SH-SY5Y (cell line): Measurements from ENCODE around the gene TRIM24.

Experiments
- GATA2 ChIP-seq: IDR thresholded peaks from 2 replicates; pipeline ENCODE4 v1.6.1; 2011; ENCODE audit warnings: mild to moderate bottlenecking, low read depth, low read length
- GATA3 ChIP-seq: IDR thresholded peaks from 2 replicates; pipeline ENCODE4 v1.6.1; 2011; ENCODE audit warnings: low read depth, mild to moderate bottlenecking, low read length, moderate library complexity

Gene TRIM24

GRCh38 chr7:138607216-138608126 is 147.4 kb downstream of the TRIM24 start:
- no peak for TF ChIP-seq GATA2
- TF ChIP-seq GATA3, result no peak

DNA sequence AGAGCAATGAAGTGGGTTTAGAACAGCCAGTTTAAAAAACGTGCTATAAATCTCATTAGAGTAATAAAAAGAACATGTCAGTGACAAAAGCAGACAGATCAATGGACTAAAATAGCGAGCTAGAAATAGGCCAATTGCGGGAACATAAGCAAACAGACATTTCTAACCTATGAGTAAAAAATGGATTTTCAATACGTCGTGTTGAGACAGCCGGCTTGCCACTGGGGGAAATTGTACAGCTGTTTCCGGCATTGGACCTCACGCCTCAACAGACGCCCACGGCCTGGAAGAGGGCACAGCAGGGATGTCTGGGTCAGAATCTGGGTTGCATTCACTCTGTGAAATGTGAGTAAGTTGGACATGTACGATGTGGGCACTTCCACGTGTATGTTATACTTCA is 148.2 kb downstream of the TRIM24 start:
- TF ChIP-seq GATA2 (no peak), GATA3 (no peak)

GRCh38 chr7:138610671-138611170 is 150.7 kb downstream of the TRIM24 start:
- no peak for TF ChIP-seq GATA2
- TF ChIP-seq GATA3, result no peak

DNA sequence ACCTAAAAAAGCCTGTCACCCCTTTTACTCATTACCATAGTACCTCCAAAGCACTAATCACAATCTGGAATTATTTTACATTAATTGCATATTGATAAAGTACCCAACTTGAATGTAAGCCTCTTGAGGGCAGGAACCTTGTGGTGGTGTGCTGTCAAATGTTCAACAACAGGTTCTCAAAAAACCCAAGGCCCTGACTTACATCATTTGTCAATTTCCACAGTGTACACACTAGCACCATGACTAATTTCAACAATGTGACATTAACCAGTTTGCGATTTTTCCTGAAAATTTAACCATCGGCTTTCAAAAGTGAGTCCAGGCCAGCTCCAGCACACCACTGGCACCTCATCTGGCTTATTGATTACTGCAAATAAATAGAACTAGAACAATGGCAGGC is 153.6 kb downstream of the TRIM24 start:
- TF ChIP-seq GATA3 (no peak), GATA2 (no peak)

DNA sequence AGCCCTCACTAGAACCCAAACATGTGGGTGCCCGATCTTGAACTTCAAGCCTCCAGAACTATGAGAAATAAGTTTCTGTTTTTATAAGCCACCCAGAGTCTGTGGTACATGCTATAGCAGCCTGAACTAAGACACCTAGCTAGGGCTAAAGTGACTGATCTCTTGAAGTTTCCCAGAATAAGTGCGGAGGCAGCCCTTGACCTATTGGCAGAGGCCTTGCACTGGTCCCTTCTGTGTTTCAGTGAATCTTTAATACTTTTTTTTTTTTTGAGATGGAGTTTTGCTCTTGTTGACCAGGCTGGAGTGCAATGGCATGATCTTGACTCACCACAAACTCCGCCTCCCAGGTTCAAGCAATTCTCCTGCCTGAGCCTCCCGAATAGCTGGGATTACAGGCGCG is 156.0 kb downstream of the TRIM24 start:
- no peak for TF ChIP-seq GATA2
- TF ChIP-seq GATA3, result no peak

DNA sequence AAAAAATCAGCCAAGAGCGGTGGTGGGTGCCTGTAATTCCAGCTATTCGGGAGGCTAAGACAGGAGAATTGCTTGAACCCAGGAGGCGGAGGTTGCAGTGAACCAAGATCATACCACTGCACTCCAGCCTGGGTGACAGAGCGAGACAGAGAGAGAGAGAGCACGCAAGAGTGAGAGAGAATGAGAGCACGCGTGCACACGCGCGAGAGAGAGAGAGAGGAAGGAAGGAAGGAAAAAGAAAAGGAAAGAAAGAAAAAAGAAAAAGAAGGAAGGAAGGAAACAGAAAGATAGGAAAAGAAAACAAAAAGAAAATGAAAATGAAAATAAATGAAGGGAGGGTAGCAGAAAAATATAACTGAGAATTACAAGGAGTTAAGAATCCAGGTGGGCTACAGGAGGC is 158.4 kb downstream of the TRIM24 start:
- no peak for TF ChIP-seq GATA3
- TF ChIP-seq GATA2, result no peak

DNA sequence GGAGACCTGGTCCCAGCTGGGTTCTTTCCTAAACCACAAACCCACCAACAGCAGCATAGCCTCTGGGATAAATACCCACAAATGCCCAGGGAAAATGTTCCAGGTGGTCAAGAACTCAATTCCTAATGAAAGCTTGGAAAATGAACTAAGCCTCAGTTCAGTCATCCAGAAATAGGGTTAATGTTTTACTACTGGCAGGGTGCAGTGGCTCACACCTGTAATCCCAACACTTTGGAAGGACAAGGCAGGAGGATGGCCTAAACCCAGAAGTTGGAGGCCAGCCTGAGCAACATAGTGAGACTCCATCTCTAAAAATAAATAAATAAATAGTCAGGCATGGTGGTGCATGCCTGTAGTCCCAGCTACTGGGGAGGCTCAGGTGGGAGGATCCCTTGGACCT is 158.9 kb downstream of the TRIM24 start:
- TF ChIP-seq GATA2, result no peak
- no peak for TF ChIP-seq GATA3

DNA sequence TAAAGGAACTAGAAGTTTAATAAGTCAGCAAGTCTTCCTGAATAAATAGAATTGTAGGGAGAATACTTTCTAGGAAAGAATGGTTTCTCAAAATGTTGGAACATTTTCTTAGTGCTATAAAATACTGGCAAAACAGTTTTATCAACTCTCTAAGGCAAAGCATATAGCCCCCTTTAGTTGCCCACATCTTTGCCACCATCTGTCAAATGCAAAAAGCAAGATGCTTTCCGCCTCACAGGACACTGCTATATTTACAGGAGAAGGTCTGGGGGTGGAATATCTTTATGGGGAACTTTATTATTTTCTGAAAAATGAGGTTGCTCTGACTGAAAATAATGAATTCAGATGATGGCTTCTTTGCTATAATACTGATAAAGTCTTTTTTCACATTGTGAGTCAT is 162.8 kb downstream of the TRIM24 start:
- no peak for TF ChIP-seq GATA2
- TF ChIP-seq GATA3, result no peak

GRCh38 chr7:138625084-138625848 is 165.2 kb downstream of the TRIM24 start:
- TF ChIP-seq GATA2 (no peak), GATA3 (no peak)

GRCh38 chr7:138625849-138626230 is 165.8 kb downstream of the TRIM24 start:
- TF ChIP-seq GATA2 (no peak), GATA3 (no peak)

DNA sequence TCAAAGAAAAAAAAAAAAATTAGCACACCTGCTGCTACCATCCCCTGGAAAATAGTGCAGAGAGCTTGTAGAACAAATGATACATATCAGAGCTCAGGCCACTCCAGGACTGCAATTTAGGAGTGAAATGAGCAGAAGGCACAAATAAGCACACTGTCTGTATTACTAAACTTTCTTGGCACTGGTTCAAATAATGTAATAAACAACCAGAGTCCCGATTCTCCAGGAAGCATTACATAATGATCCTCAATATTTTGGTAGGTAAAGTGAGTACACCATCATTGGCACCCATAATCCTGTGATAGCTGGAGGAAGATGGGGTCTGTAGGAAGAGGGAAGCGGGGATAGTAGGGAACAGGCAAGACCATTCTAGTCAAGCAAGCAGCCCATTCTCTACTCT is 166.8 kb downstream of the TRIM24 start:
- TF ChIP-seq GATA2 (no peak), GATA3 (no peak)

DNA sequence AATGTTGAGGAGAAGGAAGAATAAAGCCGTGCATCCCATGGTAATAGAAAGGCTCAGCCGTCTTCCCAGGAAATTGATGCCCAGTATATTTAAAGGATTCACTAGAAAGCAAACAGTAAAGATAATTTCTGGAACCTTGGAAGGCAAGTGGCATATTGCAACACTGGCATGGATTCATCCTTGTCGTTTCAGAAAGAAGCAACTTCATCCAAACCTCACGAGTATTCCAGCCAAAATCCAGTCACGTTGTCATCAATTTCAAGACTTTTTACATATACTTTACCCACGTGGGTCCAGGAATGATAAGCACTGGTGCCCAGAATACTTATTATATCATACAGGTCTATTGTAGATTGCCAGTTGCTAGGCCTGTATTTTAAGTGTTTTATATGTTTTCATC is 167.3 kb downstream of the TRIM24 start:
- TF ChIP-seq GATA2 (no peak), GATA3 (no peak)

DNA sequence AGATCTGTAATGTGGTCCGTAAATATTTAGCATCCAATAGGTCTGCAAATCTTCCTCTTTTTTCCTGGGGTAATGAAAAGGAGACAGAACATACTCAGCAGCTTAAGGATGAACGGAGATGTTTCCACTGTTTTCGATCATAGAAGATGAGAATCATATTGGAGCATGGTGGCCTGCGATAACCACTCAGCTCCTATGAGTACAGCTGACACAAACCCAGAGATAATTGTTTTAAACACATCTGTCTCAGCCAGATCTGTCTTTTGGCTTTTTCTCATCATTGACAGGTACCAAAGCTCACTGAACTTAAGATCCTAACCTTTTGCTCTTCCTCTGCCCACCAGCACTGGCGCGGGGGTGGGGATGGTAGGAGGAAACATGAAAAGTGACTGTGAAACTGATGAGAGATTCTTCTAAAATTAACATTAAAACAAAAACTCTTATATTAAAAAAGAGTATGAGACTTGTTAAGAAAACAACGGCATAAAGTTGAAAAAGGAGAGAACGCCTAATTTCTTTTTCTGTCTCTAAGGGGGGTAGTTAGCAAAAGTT is 170.1 kb downstream of the TRIM24 start:
- TF ChIP-seq GATA2 (no peak), GATA3 (no peak)

- TF ChIP-seq GATA3, result no peak
- TF ChIP-seq GATA2, result no peak
Observed at GRCh38 chr7:138632384-138632783, 172.3 kb downstream of the TRIM24 start.
